ENCODE data around the gene KRTAP10-2.

The KRTAP10-2 gene

DNA sequence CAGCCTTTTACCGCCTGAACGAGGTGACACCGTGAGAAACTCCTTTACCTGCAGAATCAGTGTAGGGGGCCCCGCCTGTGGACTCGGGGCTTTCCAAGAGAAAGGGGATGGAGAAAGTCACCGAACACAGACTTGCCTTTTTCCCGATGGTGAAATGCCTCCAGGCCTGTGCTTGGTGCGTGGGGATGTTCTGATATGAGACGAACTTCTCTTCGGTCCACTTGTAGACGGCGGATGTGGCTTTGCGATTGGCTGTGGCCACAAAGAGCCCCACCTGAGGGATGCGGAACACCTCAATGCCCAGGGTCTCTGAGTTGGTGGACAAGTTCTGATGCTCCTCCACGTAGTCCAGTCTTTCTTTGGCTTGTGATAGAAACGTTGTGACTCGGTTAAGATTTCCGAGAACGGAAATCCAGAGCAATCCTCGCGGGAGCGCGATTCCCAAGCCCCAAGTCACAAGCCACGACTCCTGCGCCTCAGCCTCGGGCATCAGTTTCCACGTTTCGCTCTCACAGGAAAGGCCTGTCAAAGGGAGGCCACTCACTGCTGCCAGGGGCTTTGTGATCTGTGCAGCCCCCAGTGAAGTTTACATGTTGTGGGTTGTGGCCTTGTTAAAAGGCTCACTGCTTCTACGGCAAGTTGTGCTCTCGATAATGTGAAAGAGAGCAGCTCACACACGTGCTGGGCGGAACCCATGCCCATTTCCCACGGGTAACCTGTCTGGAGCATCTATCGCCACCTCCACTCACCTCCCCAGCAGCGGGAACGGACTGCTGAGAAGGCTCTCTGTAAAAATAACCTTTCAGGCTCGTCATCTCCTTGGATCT is 23.9 kb downstream of the KRTAP10-2 start:
- in situ Hi-C loops (cut with MboI; ENCODE audit: low sequenced_read_pairs) = no loop called here

- in situ Hi-C loops (cut with MboI; ENCODE audit: low sequenced_read_pairs) = no loop called here
These were observed 25.0 kb downstream of the KRTAP10-2 start for GRCh38 chr21:44526096-44526997.

DNA sequence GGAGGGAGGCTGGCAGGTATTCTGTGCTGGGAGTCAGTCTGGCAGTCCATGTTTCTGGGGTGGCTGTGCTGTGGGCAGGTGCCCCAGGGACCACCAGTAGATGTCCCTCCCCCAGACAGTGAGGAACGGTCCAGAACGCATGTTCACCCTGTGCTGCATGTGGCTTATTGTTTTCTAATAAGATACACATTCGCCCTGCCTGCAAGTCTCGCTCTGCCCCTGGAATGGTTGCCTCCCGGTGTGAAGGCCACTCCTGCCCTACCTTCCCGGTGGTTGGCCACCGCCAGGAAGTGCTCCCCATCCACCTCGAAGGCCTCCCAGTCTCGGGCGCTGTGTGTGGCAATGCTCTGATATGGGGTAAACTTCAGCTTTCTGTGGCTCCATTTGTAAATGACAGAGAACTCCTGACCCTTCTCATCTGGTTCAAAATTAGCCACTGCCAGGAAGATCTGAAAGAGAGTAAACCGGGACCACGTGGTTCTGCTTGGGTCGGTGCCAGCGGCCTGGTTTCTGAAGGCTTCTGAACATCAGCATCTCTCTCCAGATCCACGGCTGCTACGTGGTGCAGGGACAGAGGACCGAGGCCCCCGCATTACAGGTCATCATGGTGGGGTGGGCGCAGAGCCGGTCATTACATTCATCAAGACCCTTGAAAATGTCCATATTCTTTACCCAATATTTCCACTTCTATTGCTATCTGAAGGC is 25.8 kb downstream of the KRTAP10-2 start:
- in situ Hi-C loops (cut with MboI; ENCODE audit: low sequenced_read_pairs) = no loop called here

- in situ Hi-C loops (cut with MboI; ENCODE audit: low sequenced_read_pairs) = no loop called here
These were observed 26.6 kb downstream of the KRTAP10-2 start for GRCh38 chr21:44524414-44525371.

DNA sequence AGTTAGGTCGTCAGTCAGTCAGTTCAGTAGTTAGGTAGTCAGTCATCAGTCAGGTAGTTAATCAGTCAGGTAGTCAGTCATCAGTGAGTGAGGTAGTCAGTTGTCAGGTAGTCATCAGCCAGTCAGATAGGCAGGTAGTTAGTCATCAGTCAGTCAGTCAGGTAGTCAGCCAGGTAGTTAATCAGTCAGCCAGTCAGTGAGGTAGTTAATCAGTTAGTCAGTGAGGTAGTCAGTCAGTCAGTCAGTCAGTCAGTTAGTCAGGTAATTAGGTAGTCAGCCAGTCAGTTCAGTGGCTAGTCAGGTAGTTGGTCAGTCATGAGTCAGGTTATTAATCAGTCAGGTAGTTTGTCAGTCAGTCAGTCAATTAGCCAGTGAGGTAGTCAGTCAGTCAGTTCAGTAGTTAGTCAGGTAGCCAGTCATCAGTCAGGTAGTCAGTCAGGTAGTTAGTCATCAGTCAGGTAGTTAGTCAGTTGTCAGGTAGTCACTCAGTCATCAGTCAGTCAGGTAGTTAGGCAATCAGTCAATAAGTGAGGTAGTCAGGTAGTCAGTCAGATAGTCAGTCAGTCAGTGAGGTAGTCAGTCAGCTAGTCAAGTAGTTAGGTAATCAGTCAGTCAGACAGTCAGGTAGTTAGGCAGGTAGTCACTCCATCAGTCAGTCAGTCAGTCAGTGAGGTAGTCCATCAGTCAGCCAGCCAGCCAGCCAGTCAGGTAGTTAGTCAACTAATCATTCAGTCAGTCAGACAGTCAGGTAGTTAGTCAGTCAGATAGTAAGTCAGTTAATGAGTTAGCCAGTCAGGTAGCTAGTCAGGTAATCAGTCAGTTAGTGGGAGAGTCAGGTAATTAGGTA is 27.5 kb downstream of the KRTAP10-2 start:
- in situ Hi-C loops (cut with MboI; ENCODE audit: low sequenced_read_pairs) = no loop called here

GRCh38 chr21:44522753-44523204 is 28.5 kb downstream of the KRTAP10-2 start:
- in situ Hi-C loops (cut with MboI; ENCODE audit: low sequenced_read_pairs) = no loop called here

DNA sequence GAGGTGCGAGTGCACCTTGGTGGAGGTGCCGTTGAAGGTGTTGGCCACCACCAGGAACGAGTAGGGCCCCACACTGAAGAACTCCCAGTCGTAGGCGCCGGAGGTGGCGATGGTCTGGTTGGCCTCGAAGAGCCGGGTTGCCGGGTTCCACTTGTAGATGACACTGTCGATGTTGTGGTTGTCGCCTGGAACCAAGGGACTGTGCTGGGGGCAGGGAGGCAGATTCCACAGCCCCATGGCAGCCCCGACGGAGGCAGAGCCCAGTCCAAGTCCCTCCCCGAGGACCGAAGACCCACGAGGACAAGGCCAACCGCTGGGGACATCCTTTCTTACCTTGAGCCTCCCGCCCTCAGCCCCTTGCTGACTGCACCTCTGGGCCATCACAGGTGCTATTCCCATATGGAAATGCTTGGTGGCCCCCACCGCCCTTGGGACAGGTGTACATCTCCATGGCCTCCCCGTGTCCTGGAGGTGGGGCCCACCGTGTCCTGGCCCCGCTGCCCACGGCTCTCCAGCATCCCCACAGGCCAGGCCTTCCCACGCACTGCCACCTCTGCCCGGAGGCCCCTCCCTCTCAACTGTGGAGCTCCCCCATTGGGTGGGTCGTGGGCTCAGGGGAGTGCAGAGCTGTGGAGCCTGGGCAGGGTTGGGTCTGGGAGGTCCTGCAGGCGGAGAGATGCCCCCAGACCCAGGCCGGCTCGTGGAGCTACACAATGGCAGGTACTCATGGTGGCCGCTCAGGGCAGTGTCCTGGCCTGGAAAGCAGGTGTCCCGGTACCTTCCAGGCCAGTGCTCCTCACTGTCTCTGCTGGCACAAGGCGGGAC is 29.2 kb downstream of the KRTAP10-2 start:
- in situ Hi-C loops (cut with MboI; ENCODE audit: low sequenced_read_pairs) = no loop called here

DNA sequence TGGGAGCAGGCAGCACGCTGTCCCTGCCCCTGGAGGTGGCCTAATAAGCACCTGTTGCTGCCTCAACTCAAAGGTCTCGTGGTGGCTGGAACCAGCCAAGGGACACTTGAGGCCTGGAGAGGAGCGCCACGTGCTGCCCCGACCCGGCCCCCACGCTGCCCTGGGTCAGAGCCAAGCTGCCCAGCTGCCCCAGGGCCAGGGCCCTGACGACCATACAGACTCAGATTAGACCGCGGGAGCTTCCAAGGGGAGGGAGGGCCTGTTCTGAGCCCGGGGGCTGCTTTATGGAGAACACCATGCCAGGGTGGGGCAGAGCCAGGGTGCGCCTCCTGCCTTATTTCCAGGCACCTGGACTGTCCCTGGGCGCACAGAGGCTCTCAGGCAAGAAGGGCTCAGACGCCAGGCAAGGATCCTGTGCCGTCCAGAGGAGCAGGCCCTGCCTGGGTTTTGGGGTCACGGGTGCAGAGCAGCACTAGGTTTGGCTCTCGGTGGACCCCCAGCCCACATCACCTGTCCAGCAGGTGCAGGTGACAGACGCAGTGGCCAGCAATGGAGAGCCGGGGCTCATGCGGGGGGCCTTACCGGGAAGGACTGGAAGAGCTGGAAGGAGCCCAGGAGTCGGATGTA is 29.9 kb downstream of the KRTAP10-2 start:
- in situ Hi-C loops (cut with MboI; ENCODE audit: low sequenced_read_pairs) = no loop called here

DNA sequence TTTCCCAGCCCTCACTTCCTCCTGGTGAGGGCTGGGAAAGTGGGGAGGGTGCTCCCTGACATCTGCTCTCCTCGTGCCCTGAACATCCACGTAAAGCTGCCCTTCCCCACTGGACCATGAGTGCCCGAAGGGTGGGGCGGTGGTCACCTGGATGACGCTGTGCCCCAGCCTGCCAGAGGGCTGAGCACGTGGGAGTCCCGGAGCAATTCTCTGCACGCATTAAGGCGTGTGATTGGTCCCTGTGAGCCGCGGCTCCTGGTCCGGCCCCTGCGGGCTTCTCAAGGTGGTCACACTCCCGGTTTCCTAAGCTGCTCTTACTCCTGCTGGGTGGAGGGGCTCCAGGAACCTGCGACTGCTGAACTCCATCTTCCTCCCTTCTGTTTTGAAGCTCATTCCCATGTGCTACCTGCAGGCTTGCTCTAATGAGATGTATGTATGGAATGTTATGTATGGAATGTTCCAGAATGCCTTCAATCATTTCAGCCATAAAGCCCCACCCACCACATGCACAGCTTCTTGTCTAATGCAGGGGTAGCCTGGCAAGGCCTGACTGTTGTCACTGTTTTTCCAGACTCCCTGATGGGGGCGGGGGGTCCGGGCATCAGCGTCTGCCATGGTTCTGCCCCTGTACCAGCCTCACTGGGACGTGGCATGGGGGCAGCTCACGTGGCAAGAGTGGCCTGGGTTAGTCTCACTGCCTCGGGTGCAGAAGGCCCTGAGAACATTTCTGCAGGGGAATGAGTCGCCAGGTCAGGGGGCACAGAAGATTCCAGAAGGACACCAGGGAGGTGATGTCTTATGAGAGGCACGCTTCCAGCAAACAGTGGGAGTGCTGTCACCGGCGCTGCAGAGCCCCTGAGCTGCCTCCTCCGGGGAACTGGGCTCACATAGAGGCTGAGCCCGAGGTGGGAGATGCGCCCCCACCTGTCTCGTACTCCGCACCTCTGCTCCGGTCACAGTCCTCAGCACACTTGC is 30.7 kb downstream of the KRTAP10-2 start:
- in situ Hi-C loops (cut with MboI; ENCODE audit: low sequenced_read_pairs) = no loop called here

- in situ Hi-C loops (cut with MboI; ENCODE audit: low sequenced_read_pairs) = no loop called here
These were observed 31.7 kb downstream of the KRTAP10-2 start for GRCh38 chr21:44519346-44520325.

DNA sequence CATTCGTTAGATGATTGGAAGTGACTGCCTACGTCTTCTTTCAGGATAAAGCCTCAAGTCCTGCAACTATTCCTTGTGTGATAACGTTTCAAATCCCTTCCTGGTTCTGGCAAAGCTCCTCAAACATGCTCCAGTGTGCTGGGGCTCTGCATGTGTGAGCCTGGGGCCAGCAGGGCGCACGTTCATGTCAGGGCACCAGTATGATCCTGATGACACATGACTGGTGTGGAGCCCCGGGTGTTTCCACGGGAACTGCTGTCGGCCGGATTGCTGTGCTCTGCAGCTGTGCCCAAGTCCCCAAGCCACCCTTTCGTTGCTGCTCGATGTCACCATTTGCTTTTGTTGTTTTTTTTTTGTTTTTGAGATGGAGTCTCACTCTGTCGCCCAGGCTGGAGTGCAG is 32.6 kb downstream of the KRTAP10-2 start:
- in situ Hi-C loops (cut with MboI; ENCODE audit: low sequenced_read_pairs) = no loop called here

DNA sequence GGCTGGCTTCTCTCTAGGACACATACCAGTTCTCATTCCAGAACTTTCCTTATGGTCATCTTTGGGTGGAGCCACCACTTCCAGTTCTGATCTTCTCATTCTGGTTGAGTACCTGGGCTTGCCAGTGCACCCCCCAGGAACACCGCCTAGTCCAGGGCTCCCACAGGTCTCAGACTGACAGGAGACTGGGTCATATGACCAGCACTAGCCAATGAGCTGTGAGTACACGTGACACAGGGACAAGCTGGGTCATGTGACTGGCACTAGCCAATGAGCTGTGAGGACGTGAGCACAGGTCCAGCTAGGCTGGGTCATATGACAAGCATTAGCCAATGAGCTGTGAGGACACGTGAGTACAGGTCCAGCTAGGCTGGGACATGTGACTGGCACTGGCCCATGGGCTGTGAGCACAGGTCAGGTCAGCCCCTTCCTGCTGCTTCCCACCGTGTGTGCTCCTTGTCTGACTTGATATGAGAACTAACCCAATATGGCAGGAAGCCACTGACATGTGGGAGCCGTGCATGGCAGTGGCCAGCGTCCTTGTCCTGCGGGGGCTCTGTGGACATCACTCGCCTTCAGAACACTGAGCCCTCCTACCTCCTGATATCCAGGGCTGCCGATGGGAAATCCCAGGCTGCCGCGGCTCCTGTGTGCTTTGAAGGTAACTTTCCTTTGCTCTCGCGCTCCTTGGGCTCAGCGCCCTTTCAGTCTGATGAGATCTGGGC is 34.0 kb downstream of the KRTAP10-2 start:
- in situ Hi-C loops (cut with MboI; ENCODE audit: low sequenced_read_pairs) = no loop called here

GRCh38 chr21:44516828-44517174 is 34.5 kb downstream of the KRTAP10-2 start:
- in situ Hi-C loops (cut with MboI; ENCODE audit: low sequenced_read_pairs) = no loop called here

GRCh38 chr21:44516342-44516741 is 35.0 kb downstream of the KRTAP10-2 start:
- in situ Hi-C loops (cut with MboI; ENCODE audit: low sequenced_read_pairs) = no loop called here
